Measurements from ENCODE around the gene AKNA. TPM values are rescaled to one million over a fixed set of nuclear protein-coding genes. Genes with fewer than 3 reads are reported as not detected.

The AKNA gene
- total RNA-seq, 1 experiment from 2014 or later = 10.1 TPM

Other genes with a start within 250 kb of the AKNA start
- gene COL27A1, start 232.4 kb downstream of the AKNA start, total RNA-seq (2021; ENCODE audit: unreplicated experiment) = 5.1 TPM
- gene ORM1, start 64.9 kb downstream of the AKNA start, total RNA-seq (2021; ENCODE audit: unreplicated experiment) = 3.5 TPM
- 0.77 TPM for gene ORM2, start 58.1 kb downstream of the AKNA start, total RNA-seq (2021; ENCODE audit: unreplicated experiment)
- 18.0 TPM for gene WHRN, start 117.5 kb upstream of the AKNA start, total RNA-seq (2021; ENCODE audit: unreplicated experiment)
- 71.8 TPM for gene ATP6V1G1, start 199.8 kb upstream of the AKNA start, total RNA-seq (2021; ENCODE audit: unreplicated experiment)
- 9.0 TPM for gene TMEM268, start 223.3 kb upstream of the AKNA start, total RNA-seq (2021; ENCODE audit: unreplicated experiment)